ENCODE measurements around the gene FAM180A. TPM values are rescaled to one million over a fixed set of nuclear protein-coding genes. Genes with fewer than 3 reads are reported as not detected.

FAM180A gene
- total and polyA plus RNA-seq, 4 donors: 0.19 to 10.5 (median 5.6) TPM

- peaks cover 0 to 6% (median 0%) of the 10 kb centered on the region in 4 donors for H3K36me3 ChIP-seq (ENCODE audit: control insufficient read depth in 4 of 4, insufficient read depth in 3 of 4, low read depth in 1 of 4, low read length in 3 of 4)
- no peak for TF ChIP-seq FOXA1 (IDR thresholded peaks at IDR 0.05)
- TF ChIP-seq RAD21 (IDR thresholded peaks at IDR 0.05): no peak
- TF ChIP-seq FOXA2 (IDR thresholded peaks at IDR 0.05): no peak
- TF ChIP-seq TAF1 (conservative IDR thresholded peaks at IDR 0.05): no peak
- no peak for TF ChIP-seq REST (IDR thresholded peaks at IDR 0.05)
- no peak for TF ChIP-seq NR2F2 (IDR thresholded peaks at IDR 0.05)
- no peak for TF ChIP-seq SP1 (IDR thresholded peaks at IDR 0.05)
- TF ChIP-seq RXRA (IDR thresholded peaks at IDR 0.05): no peak
- WGBS: 91% methylated on average over 5 of the region's 5 CpGs
Observed at GRCh38 chr7:135681762-135682161, 66.9 kb downstream of the FAM180A start.

More at GRCh38 chr7:135681762-135682161, 66.9 kb downstream of the FAM180A start:
- DNase-seq (ENCODE audit: low spot score): no peak
- H3K27me3 ChIP-seq (ENCODE audit: control insufficient read depth in 4 of 4, insufficient read depth in 4 of 4, low read length in 3 of 4): no peaks in the 10 kb centered on the region
- no peak overlapping the region for H3K27ac ChIP-seq (ENCODE audit: low read depth in 1 of 2, low read length in 2 of 2)
- peaks cover 0 to 16% (median 12%) of the 10 kb centered on the region in 4 donors for H3K4me1 ChIP-seq (ENCODE audit: control insufficient read depth in 4 of 4, insufficient read depth in 4 of 4, low read length in 3 of 4)
- H3K9me3 ChIP-seq (ENCODE audit: control insufficient read depth in 4 of 4, low read length in 3 of 4): no peaks in the 10 kb centered on the region
- no peak overlapping the region for H3K9ac ChIP-seq (ENCODE audit: low read depth in 1 of 2, low read length in 2 of 2)
- no peak overlapping the region for H3K4me3 ChIP-seq (ENCODE audit: low read depth in 1 of 3, low read length in 3 of 3)

Other genes with a start within 250 kb of the FAM180A start
- 10 to 100 TPM in 1 of 2 donors, 1 to 10 TPM in 1; 6.9 to 11.1 TPM for gene CNOT4, start 238.7 kb downstream of the FAM180A start, total RNA-seq
- 10 to 100 TPM in 1 of 2 donors, 1 to 10 TPM in 1; 3.7 to 10.3 TPM for gene CNOT4, start 238.7 kb downstream of the FAM180A start, polyA plus RNA-seq
- gene NUP205, start 190.9 kb downstream of the FAM180A start, total RNA-seq: 10 to 100 TPM; 16.6 to 27.8 TPM
- 1 to 10 TPM; 6.3 to 7.5 TPM for gene NUP205, start 190.9 kb downstream of the FAM180A start, polyA plus RNA-seq
- gene STMP1, start 86.3 kb downstream of the FAM180A start, total RNA-seq: 10 to 100 TPM in 1 of 2 donors, 1 to 10 TPM in 1; 6.8 to 16.6 TPM
- 10 to 100 TPM; 11.1 to 30.7 TPM for gene STMP1, start 86.3 kb downstream of the FAM180A start, polyA plus RNA-seq
- gene SLC13A4, start 20.6 kb downstream of the FAM180A start, total RNA-seq: under 1 TPM; 0.14 to 0.17 TPM
- under 1 TPM; 0.01 to 0.06 TPM for gene SLC13A4, start 20.6 kb downstream of the FAM180A start, polyA plus RNA-seq
- 10 to 100 TPM; 32.1 to 88.3 TPM for gene MTPN, start 228.5 kb upstream of the FAM180A start, total RNA-seq
- 10 to 100 TPM; 24.8 to 33.5 TPM for gene MTPN, start 228.5 kb upstream of the FAM180A start, polyA plus RNA-seq

Measured in liver (tissue), 9 donors.